NCI-H128 (cell line): ENCODE results near the gene LDHAL6B.

Source experiments
- DNase-seq: peaks from one replicate; lab custom pipeline; 2025; ENCODE audit not compliant: unreplicated experiment; lab: John Stamatoyannopoulos, UW

The LDHAL6B gene

GRCh38 chr15:59176653-59177316, 29.9 kb upstream of the LDHAL6B start:
- DNase-seq = no peak

- no peak for DNase-seq
These were observed 29.4 kb upstream of the LDHAL6B start for GRCh38 chr15:59177317-59177660.

DNA sequence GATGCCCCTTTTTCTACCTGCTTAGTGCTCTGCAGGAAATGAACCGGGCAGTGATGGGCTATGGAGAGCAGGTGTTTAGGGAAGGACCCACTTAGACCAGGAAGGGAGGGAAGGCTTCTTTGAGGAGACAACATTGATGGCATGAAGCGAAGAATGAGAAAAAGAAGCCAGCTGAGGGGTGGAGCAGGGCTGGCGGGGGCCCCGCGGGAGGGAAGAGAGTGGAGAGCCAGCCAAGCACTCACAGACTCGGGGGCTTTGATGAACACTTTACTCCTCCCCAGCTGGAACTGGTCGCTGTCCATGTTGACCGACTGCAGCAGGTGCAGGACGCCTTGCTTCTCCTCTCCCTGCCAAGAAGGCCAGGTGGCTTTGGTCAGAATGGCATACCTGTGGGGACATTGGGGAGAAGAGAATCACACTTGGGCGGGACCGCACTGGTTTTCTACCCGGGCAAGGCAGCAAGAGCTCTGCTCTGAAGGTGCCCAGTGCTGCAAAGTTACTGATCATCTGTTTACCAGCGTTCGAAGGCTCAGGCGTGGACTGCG, 28.4 kb upstream of the LDHAL6B start:
- no peak for DNase-seq

DNA sequence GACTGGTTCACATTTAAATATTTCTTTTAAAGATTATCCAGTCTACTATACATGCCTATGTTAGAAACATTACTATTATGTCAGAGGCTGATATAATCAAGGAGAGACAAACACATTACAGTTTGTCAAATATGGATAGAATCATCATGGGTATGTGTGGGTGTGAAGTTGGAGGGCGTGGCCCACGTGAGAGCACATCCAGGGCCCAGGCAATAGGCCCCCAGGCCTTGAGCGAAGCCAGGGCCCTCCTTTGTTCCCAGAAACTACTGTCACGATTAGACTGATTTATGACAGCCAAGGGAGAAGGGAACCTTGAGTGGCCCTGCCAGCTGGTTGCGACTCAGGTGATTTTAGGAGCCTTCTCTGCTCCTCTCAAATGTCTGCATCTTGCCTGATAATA, 26.9 kb upstream of the LDHAL6B start:
- no peak for DNase-seq

GRCh38 chr15:59180945-59181600, 25.6 kb upstream of the LDHAL6B start:
- no peak for DNase-seq

DNA sequence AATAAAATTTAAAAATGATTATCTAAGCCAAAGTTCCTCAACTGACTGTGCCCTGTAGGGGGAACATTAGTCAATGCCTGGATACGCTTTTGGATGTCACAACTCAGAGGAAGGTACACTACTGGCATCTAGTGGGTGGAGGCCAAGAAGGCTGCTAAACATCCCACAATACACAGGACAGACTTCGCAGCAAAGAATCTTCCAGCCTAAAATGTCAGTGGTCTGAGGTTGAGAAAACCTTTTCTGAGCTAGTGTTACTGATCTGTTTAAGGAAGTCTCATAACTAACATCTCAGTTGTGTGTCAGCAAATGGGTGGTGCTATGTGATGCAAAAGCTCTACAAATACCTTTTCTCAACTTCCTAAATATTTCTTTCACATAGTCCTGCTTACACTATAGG, 20.9 kb upstream of the LDHAL6B start:
- DNase-seq = no peak

DNA sequence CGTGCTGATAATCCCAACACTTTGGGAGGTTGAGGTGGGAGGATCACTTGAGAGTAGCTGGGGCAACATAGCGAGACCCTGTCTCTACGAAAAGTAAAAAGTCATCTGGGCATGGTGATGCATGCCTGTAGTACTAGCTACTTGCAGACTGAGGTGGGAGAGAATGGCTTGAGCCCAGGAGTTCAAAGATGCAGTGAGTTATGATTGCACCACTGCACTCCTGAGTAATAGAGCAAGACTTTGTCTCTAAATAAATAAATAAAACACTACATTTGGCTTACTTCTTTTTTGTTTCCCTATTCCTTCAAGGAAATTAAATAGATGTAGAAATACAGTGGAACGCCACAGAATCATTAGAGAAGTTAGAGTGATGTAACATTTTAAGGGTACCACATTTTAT, 20.1 kb upstream of the LDHAL6B start:
- DNase-seq = no peak

DNA sequence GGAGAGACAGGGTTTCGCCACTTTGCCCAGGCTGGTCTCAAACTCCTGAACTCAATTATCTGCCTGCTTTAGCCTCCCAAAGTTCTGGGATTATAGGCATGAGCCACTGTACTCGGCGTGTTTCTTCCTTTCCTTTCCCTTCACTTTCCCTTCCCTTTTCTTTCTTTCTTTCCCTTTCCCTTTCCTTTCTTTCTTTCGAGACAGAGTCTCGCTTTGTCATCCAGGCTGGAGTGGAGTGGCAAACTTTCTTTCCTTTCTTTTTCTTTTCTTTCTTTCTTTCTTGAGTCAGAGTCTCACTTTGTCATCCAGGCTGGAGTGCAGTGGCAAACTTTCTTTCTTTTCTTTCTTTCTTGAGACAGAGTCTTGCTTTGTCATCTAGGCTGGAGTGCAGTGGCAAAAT, 17.4 kb upstream of the LDHAL6B start:
- no peak for DNase-seq

DNA sequence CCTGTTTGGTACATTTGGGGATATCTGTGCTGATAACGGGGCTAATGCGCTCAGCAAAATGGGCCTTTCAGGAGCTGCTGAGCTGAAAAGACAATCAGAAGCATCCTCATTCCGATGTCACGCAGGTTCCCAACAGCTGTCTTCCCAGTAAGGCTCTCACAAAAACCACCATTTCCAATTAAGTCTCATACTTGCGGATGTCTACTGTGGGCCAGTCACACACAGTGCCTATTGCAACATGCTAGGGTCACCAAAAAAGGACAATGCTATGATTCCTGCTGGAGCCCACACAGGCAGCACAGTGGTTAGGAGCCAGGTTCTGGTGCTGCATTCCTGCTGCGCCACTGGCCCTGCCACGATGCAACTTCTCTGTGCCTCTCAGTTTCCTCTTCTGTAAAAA, 16.4 kb upstream of the LDHAL6B start:
- DNase-seq = no peak

- DNase-seq = no peak
These were observed 14.8 kb upstream of the LDHAL6B start for GRCh38 chr15:59191855-59192237.

DNA sequence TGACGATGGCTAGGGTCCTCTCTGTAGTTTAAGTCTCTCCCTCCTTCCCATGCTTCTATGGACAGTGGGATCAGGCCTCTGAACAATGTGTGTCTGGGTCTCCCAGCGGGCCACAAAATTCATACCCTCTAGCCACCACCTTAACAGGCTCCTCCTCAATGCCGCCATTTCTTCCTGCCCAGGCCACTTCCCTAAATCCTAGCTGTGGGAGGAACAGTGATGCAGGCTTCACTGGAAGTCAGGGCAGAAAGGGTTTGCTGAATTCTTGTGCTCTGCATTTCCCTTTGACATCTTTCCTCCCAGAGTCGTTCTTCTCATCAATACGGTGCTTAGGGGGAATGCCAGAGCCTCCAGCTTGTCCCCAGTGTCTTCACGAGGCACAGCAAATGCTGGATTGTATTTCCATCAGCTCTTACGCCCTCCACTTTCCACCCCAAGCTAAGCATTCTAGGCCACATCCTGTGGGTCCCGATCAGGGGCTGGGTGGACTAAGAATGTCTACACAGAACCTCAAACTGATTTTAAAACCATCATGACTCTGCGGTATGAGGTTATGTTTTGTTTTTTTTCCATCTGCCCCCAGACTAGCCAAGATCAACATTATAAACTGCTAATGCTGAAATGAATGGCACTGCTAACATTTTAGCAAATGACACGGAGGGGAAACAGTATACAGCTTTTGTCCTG, 11.9 kb upstream of the LDHAL6B start:
- DNase-seq = no peak

DNA sequence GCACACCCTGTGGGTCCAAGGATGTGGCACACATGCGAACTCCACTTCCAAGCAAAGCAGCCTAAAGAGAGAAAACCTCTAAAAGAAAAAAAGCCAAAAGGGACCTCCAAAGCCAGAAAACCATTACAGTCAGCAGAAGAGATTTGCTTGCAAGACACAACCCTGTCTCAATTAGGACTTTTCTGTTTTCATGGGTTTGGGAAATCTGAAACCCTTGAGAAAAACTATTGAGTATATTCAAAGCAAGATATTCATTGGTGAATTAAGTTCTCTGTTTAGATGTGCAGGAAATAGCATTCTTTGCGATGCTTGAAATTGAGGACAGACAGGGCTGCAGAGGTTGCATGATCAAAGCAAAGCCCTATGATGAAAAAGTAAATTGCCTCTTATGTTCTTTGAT, 10.2 kb upstream of the LDHAL6B start:
- no peak for DNase-seq

DNA sequence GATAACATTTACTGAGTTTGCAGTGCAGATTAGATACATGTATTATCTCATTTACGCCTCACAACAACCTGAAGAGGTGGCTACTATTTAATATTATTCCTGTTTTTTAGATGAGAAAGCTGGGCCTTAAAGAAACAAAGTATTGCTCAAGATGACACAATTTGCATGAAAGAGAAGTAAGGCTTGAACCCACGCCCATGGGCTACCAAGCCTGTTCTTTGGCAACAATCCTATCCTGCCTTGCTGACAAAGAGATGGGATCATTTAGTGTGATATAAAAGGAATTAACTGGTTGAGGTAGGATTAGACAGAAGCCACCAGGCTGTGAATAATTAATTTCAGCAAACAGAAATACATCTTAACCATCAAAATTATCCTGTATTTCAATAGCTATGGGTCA, 9.2 kb upstream of the LDHAL6B start:
- DNase-seq = no peak

DNA sequence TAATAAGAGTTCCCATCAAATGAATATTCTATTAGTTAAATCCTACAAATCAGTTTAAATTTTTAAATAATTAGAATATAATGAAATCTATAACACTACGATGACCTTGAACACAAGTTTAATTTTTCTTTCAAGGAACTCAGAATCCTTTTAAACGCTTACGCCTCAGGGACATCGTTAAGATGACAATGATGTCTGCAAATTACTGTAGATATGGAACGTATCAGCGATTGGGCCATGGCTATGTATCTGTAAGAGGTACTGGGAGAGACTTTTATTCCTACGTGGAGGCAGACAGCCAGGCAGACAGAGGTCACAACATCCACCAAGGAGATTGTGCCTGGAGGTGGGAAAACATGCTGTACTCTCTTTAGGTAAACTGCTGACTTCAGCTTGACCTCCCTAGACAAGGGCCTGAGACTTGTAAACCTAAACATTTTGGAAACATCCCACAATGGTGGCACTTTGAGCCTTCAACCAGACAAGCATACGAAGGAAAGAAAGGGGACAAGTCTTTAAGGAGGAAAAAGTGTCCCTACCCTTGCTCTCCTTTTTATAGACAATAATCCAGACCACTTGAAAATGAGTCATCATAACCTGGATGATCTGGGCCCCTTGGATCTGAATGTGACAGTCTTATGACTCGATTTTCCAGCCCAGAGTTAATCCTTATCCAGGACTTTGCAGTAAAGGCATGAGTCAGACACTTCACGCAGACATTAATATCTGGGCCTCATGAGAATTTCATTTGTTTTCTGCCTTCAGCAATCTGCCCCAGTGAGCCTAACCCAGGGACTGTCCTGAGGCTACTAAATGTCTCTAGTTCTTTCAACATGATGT, 6.8 kb upstream of the LDHAL6B start:
- DNase-seq = no peak

GRCh38 chr15:59200560-59200959, 6.1 kb upstream of the LDHAL6B start:
- DNase-seq = no peak

DNA sequence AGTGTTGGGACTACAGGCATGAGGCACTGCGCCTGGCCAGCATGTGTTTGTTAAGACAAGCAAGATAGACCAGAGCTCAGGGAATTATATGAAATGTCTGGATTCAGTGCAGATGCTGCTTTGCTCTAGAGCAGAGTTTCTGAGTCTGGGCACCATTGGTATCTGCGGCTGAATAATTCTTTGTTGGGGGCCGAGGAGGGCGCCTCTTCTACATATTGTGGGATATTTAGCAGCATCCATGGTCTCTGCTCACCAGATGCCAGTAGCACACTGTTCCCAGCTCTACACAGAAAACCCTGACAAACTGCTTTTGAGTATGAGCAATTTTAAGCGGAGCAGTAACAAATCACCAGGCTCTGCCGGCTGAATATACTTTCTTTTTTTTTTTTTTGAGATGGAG, 3.6 kb upstream of the LDHAL6B start:
- no peak for DNase-seq

- DNase-seq = no peak
These were observed 3.0 kb upstream of the LDHAL6B start for GRCh38 chr15:59203657-59204056.

- DNase-seq = no peak
These were observed 612 bp upstream of the LDHAL6B start for GRCh38 chr15:59205839-59206622.

GRCh38 chr15:59208613-59209249, 2.1 kb downstream of the LDHAL6B start:
- no peak for DNase-seq

GRCh38 chr15:59210186-59210585, 3.5 kb downstream of the LDHAL6B start:
- DNase-seq = no peak
